WI38 (cell line): Measurements from ENCODE around the gene PHF21B.

Experiments
- H3K4me3 ChIP-seq: 2 replicates; pipeline ENCODE4 v1.5.1; 2011; ENCODE audit warnings: low read depth, mild to moderate bottlenecking, control low read depth, low read length
- CTCF ChIP-seq: IDR thresholded peaks from 2 replicates; pipeline ENCODE4 v1.5.1; 2012; ENCODE audit warnings: low read depth, mild to moderate bottlenecking, control low read depth, low read length

PHF21B gene

GRCh38 chr22:44890416-44891292, 119.2 kb downstream of the PHF21B start:
- no peak overlapping the region for H3K4me3 ChIP-seq
- TF ChIP-seq CTCF = no peak

- no peak for TF ChIP-seq CTCF
Observed at GRCh38 chr22:44889255-44889878, 120.4 kb downstream of the PHF21B start.

GRCh38 chr22:44888491-44889254, 121.1 kb downstream of the PHF21B start:
- no peak for TF ChIP-seq CTCF
- H3K4me3 ChIP-seq = no peak overlapping the region

More at GRCh38 chr22:44889255-44889878, 120.4 kb downstream of the PHF21B start:
- no peak overlapping the region for H3K4me3 ChIP-seq

DNA sequence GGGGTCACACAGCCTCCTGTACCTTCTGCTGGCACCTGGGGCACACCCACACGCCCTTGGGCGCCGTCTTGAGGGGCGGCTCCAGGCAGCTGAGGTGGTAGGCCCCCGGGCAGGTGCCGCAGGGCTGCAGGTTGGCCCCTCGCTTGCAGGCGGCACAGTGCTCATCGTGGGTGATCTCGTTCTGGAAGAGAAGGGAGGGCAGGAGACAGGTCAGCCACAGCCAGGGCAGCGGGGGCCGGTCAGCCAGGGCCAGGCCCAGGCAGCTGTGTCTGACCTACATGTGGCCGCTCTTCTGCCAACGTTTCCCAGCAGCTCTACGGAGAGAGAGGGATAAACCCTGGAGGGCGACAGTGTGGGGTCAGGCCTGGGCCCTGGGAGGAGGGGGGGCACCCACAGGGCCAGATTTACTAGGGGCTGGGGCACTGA, 121.9 kb downstream of the PHF21B start:
- TF ChIP-seq CTCF = no peak
- H3K4me3 ChIP-seq = no peak overlapping the region

GRCh38 chr22:44885806-44886360, 123.9 kb downstream of the PHF21B start:
- no peak overlapping the region for H3K4me3 ChIP-seq
- TF ChIP-seq CTCF = no peak

DNA sequence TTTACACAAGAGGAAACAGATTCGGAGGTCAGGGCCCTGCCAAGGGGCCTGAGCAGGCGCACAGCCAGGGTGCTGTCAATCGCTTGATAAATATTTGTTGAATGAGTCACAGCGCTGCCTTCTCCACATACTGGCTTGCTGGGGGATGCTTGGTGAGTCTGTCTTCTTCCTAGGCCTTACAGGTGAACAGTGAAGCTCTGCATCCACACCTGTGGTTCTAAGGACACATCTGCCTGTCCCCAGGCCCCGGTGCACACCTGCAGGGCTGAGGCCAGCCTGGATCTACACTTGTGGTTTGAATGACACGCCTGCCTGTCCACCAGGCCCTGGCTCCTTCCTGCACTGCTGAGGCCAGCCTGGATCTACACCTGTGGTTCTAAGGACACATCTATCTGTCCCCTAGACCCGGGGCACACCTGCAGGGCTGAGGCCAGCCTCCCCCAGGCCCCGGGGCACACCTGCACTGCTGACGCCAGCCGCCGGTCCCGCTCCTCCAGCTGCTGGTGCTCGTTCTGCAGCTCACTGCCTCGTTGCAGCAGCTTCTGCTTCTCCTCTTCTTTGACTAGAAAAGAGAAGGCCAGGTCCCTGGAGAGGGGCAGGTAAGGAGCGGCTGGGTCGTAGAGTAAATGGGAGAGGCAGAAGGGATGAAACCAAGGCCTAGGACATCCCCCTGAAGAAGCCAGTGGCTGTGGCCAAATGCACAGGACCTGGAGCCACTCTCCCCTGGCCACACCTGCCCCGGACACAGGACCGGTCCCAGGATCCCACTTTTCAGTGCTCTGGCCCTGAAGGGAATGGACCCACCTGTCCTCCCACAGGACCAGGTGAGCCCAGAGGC, 124.6 kb downstream of the PHF21B start:
- H3K4me3 ChIP-seq = no peak overlapping the region
- no peak for TF ChIP-seq CTCF
